Hematopoietic multipotent progenitor cell treated with erythropoietin and hydrocortisone succinate and interleukin-3 and kit ligand, for 6 days (in vitro differentiated cells): ENCODE measurements around the gene RRM2.

ENCODE experiments used
- DNase-seq: peaks from one replicate; pipeline ENCODE4 v3.0.0-alpha.2; 2015

Gene RRM2

DNA sequence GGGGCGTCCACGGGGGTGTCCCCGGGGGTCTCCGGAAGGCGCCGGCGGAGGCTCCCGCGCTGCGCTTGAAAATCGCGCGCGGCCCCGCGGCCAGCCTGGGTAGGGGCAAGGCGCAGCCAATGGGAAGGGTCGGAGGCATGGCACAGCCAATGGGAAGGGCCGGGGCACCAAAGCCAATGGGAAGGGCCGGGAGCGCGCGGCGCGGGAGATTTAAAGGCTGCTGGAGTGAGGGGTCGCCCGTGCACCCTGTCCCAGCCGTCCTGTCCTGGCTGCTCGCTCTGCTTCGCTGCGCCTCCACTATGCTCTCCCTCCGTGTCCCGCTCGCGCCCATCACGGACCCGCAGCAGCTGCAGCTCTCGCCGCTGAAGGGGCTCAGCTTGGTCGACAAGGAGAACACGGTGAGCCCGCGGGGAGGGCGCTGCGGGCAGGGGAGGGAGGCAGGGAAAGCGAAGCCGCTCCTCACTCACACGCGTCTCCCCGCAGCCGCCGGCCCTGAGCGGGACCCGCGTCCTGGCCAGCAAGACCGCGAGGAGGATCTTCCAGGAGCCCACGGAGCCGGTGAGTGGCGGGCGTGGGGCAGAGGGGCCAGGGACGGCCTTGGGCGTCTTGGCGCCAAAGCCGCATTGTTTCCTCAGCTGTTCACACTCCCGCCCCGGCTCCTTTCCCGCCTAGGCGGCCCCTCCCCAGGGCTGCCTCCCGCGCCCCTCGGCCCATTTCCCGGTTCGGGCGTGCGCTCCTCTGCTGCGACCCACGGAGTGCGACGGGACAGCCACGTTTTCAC lies at the start of gene RRM2:
RRM2 (plus strand) TSS at position 240 of the 781 bp plus-strand sequence; CDS start at position 300, 60 bp downstream.
- peak; percentile 98 for DNase-seq

DNA sequence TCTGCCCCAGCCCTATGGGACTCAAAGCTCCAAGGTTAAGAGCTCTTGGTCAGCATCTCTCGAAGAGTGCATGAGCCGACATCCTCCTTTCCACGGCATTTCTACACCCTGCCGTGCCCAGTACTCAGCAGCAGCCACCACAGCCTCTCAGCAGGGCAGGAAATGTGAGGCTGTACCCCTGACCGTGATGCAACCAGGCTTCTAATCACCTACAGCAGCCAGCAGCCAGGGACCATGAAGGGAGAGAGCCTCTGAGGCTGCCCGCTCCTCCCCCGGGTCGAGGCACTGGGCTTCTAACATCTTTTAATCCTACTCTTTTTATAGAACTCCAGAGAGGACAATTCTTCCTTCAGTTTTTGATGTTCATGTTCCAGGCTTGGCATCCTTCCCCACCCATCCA lies 48.8 kb upstream of the RRM2 start:
- no peak for DNase-seq

- DNase-seq: no peak
Measured at GRCh38 chr2:10075101-10075500, 47.4 kb upstream of the RRM2 start.

DNA sequence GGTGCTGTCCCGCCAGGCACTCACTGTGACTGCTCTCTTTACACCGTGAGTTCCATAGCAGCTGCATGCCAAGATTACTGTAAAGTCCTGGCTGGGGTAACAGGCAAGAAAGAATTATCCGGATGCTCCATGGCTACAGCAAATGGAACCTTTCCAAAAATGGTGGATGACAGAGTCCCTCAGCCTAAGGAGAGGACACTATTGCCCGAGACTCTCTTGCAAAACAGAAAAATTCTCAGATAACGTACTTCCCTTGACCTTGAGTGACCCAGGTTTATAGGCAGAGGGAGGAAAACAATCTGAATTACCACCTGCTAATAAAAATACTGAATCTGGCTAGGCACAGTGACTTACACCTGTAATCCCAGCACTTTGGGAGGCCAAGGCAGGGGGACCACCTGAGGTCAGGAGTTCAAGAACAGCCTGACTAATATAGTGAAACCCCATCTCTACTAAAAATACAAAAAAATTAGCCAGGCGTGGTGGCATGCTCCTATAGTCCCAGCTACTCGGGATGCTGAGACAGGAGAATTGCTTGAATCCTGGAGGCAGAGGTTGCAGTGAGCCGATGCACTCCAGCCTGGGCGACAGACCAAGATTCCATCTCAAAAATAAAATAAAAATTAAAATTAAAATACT lies 46.8 kb upstream of the RRM2 start:
- no peak for DNase-seq

DNA sequence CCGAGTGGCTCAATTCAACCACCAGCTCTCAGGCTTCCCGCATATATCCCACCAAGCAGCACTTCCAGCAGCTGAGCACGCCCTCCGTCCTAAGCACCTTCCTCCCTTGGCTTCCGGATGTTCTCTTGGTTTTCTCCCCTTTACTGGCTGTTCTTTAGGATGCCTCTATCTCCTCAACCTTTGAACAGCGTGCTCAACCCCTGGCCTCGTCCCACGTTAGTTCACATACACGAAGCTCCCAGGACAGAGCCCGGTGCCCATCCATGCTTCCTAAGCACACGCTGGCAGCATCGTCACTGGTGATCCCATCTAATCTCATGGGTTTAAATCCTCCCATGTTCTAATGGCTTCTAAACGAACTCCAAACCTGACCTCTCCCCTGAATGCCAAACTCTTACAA lies 46.0 kb upstream of the RRM2 start:
- no peak for DNase-seq

DNA sequence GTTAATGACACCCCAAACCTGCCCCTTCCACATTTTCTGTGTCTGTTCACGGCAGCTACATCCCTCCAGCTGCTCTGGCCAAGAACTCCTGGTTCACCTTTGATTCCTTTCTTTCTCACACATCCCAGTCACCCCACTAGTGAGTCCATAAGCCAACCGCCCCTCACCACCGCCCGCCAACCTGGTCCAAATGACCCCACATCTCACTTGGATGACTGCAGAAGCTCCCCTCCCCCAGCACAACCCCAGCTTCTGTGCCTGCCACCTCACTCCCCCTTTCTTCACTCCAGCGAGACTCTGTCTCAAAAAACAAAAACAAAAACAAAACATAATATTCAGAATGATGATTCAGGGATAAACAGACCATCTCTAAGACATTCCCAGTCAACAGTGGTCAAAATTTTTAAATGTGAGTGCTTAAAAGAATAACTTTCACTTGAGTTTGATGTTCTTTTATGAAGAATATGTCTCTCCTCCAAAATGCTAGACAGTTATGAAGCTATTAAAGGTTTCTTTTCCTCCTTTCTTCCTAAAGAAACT lies 45.5 kb upstream of the RRM2 start:
- DNase-seq: no peak

GRCh38 chr2:10078001-10078400 lies 44.5 kb upstream of the RRM2 start:
- no peak for DNase-seq

- DNase-seq: no peak
Measured at GRCh38 chr2:10078704-10079265, 43.8 kb upstream of the RRM2 start.

DNA sequence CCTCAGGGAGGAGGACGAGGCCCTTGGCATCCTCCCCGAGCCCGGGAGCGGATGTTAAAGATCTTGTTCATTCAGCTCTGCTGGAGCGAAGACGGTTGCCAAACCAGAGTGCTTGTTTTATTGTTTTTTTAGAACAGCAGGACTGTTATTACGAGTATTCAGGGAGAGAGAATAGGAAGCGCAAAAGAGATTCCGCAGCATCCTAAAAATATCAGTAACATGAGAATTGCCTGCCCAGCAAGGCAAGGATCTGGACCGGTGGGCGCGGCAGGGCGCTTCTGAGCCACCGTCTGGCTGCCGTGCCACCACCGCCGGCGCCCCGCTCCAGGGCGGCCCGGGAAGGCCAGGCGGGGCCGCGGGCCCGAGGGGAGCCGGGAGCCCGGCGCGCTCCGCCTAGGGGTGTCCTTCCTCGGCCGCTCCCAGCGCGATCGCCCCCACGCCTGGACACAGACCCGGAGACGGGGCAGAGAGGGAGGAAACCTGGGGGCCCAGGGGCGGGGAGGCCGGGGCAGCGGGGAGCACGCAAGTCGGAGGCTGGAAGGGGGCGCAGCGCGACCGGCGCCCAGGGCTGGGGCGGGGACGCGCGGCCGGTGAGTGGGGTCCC lies 43.2 kb upstream of the RRM2 start:
- peak; percentile 27 for DNase-seq

DNA sequence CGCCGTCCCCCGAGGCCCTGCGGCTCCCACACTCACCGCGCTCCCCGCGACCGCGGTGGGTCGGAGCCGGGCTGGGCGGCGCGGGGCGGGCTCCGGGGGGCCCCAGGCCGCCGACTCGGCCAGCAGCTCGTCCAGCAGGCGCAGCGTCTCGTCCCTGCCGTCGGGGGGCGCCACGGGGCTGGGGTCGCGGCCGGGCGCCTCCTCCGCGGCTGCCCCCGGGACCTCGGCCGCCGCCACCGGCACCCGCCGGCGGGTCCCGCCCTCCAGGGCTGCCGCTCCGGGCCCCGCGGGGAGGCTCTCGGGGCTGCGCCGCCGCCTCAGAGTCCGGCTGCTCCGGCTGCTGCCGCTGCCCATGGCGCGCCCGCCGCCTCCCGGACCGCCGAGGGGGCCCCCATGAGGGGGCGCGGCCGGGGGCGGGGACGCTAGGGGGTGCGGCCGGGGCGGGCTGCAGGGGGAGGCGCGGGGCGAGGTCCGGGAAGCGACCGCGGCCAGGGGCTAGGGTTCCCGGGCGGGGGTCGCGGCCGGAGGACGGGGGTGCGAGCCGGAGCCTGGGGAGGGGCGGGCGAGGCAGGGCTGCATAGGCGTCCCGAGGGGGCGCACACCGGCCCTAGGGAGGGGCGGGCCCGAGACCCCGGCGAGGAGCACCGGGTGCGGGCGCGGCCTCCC lies 42.5 kb upstream of the RRM2 start, which contains the start of gene CYS1:
CYS1 (minus strand) TSS at position 542 of the 666 bp plus-strand sequence; CDS start at position 354, 188 bp downstream.
- DNase-seq: no peak

- no peak for DNase-seq
Measured at GRCh38 chr2:10080536-10081304, 41.8 kb upstream of the RRM2 start.

GRCh38 chr2:10083046-10083445 lies 39.5 kb upstream of the RRM2 start:
- no peak for DNase-seq

- DNase-seq: no peak
Measured at GRCh38 chr2:10083692-10084211, 38.8 kb upstream of the RRM2 start.

- DNase-seq: no peak
Measured at GRCh38 chr2:10084223-10084865, 38.2 kb upstream of the RRM2 start.

- DNase-seq: no peak
Measured at GRCh38 chr2:10085043-10085667, 37.4 kb upstream of the RRM2 start.

DNA sequence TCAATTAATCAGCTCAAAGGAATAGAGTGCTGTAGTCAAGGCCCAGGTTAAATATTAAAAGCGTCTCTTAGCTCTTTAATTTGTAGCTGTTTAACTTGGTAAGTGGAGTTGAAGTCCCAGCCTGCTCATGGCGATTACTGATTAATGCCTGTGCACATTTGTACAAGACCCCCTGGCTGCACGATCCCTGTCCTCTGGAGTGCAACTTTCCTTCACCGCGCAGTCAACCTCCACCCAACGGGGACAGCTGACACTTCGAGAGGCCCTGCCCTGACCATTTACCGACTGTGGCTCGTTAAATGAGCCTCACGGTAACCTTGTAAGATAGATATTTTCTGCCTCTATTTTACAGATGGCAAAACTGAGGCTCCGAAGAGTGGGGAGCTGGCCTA lies 36.9 kb upstream of the RRM2 start:
- no peak for DNase-seq

DNA sequence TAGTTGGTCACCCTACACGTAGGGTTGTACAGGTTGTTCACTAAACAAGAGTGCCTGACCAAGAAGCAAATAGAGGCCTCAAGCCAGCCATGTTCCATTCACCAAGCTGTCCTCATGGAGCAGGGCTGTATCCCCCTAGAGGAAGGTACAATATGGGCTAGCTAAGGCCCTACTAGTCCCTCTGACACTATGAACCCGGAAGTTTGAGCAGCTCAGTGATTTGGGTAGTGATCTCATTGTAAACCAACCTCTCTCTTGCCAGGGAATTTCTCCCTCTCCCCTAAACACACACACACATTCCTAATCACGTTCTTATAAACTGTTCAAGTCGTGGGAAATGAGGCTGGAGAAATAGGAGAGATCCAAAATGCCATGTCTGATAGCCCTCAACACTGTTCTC lies 35.6 kb upstream of the RRM2 start:
- DNase-seq: no peak

DNA sequence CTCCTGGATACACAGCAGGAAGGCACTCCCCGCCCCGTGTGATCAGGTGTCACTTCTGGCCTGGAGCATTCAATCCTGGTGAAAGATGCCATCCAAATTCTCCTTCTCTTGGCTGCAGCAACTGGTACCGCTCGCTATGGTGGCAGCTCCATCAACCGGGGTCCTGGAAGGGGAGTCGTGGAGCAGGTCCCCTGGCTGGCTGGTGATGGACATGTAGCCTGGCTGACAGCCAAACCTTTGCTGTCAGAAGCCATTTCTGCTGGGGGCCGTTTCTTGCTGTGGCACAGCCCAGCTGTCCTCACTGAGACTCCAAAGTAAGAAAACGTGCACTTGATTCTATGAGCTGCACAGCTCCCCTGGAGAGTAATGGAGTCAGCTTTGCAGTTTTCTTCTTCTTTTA lies 35.2 kb upstream of the RRM2 start:
- DNase-seq: no peak

- no peak for DNase-seq
Measured at GRCh38 chr2:10089565-10090190, 32.9 kb upstream of the RRM2 start.

- DNase-seq: peak; percentile 21
Measured at GRCh38 chr2:10091182-10091888, 31.2 kb upstream of the RRM2 start.
